ENCODE measurements around the gene BFSP2.

BFSP2 gene

DNA sequence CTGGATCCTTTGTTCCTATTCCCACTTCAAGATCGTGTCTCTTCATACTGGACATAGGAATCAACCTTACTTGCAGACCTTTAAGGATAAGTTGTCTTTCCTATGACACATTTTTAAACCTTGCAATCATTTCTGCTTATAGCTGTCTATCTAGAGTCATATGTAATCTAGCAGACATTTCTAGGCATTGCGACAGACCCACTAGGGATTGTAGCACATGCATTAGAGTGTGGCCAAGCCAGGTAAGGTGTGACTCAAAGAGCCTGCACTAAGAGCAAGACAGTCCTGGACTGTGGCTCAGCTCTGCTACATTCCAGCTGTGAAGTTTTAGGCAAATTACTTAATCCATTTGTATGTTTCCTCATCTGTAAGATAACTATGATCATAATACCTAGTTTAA lies 38.8 kb upstream of the BFSP2 start:
- Histone ChIP-seq H3K9ac (ENCODE audit: low read length) (no peak overlapping the region), H3F3A (ENCODE audit: insufficient read depth, low read length) (no peaks in the 10 kb centered on the region), H3K4me3 (ENCODE audit: low read depth, low read length, poor library complexity, severe bottlenecking) (no peak overlapping the region), H3K27me3 (ENCODE audit: insufficient read depth, low read length) (no peaks in the 10 kb centered on the region), H3K9me2 (ENCODE audit: low read depth, low read length) (no peaks in the 10 kb centered on the region), H4K20me1 (ENCODE audit: insufficient read depth, low read length) (no peaks in the 10 kb centered on the region), H3K27ac (ENCODE audit: low read depth, low read length, poor library complexity, severe bottlenecking) (no peak overlapping the region), H3K79me2 (ENCODE audit: insufficient read depth, low read length) (no peaks in the 10 kb centered on the region), H3K4me1 (ENCODE audit: insufficient read depth, low read length, severe bottlenecking) (no peaks in the 10 kb centered on the region), H2AFZ (ENCODE audit: low read length) (no peak overlapping the region), H3K36me3 (ENCODE audit: insufficient read depth, low read length) (no peaks in the 10 kb centered on the region), H3K4me2 (ENCODE audit: low read length) (no peak overlapping the region), H3K9me3 (ENCODE audit: low read length) (no peaks in the 10 kb centered on the region)
- TF ChIP-seq, protein P1, sequence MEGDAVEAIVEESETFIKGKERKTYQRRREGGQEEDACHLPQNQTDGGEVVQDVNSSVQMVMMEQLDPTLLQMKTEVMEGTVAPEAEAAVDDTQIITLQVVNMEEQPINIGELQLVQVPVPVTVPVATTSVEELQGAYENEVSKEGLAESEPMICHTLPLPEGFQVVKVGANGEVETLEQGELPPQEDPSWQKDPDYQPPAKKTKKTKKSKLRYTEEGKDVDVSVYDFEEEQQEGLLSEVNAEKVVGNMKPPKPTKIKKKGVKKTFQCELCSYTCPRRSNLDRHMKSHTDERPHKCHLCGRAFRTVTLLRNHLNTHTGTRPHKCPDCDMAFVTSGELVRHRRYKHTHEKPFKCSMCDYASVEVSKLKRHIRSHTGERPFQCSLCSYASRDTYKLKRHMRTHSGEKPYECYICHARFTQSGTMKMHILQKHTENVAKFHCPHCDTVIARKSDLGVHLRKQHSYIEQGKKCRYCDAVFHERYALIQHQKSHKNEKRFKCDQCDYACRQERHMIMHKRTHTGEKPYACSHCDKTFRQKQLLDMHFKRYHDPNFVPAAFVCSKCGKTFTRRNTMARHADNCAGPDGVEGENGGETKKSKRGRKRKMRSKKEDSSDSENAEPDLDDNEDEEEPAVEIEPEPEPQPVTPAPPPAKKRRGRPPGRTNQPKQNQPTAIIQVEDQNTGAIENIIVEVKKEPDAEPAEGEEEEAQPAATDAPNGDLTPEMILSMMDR (IDR thresholded peaks at IDR 0.05; ENCODE audit: low read length) = no peak
- TF ChIP-seq EZH2 (IDR thresholded peaks at IDR 0.05; ENCODE audit: borderline replicate concordance, low read length) = no peak

DNA sequence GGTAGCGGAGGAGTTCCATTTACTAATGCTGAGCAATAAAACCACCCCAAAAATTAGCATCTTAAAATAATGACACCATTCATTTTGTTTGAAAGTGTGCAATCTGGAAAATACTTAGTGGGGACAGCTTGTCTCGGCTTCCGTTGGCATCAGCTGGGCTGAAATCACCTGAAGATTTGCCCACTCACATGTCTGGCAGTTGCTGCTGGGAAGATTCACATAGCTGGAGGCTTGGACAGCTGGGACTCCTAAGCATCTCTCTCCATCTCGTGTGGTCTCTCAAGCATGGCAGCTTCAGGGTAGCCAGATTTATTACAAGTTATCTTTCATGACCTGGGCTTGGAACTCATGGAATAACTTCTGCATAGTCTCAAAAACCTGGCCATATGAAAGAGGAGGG lies 38.4 kb upstream of the BFSP2 start:
- H4K20me1 ChIP-seq (ENCODE audit: insufficient read depth, low read length) = no peaks in the 10 kb centered on the region
- no peak overlapping the region for H3K4me3 ChIP-seq (ENCODE audit: low read depth, low read length, poor library complexity, severe bottlenecking)
- no peaks in the 10 kb centered on the region for H3K27me3 ChIP-seq (ENCODE audit: insufficient read depth, low read length)
- no peaks in the 10 kb centered on the region for H3K4me1 ChIP-seq (ENCODE audit: insufficient read depth, low read length, severe bottlenecking)
- no peak overlapping the region for H3K9ac ChIP-seq (ENCODE audit: low read length)
- no peaks in the 10 kb centered on the region for H3F3A ChIP-seq (ENCODE audit: insufficient read depth, low read length)
- no peak for TF ChIP-seq EZH2 (IDR thresholded peaks at IDR 0.05; ENCODE audit: borderline replicate concordance, low read length)
- TF ChIP-seq, protein P1 (IDR thresholded peaks at IDR 0.05; ENCODE audit: low read length) = no peak
- H3K36me3 ChIP-seq (ENCODE audit: insufficient read depth, low read length) = no peaks in the 10 kb centered on the region
- no peak overlapping the region for H2AFZ ChIP-seq (ENCODE audit: low read length)
- H3K9me2 ChIP-seq (ENCODE audit: low read depth, low read length) = no peaks in the 10 kb centered on the region
- no peaks in the 10 kb centered on the region for H3K79me2 ChIP-seq (ENCODE audit: insufficient read depth, low read length)
- H3K27ac ChIP-seq (ENCODE audit: low read depth, low read length, poor library complexity, severe bottlenecking) = no peak overlapping the region
- no peaks in the 10 kb centered on the region for H3K9me3 ChIP-seq (ENCODE audit: low read length)
- H3K4me2 ChIP-seq (ENCODE audit: low read length) = no peak overlapping the region

DNA sequence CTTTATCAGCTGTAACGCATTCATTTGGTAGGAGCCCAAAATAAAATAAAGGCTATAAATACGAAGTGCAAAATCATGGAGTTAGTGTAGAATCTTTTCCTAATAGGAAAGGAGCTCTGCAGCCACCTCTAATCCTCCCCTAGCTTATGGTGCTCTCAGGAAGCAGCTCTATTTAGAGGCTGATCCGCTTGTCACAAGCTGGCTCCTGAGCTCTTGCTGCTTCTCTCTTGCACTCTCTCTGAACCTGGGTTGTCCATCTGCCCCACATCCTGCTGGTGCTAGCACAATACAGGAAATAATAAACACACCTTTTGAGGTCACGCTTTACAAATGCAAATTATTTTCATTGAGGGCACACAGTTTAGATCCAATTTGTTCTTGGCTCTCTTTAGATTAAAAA lies 37.3 kb upstream of the BFSP2 start:
- Histone ChIP-seq H3F3A (ENCODE audit: insufficient read depth, low read length) (no peaks in the 10 kb centered on the region), H3K36me3 (ENCODE audit: insufficient read depth, low read length) (no peaks in the 10 kb centered on the region), H3K27me3 (ENCODE audit: insufficient read depth, low read length) (no peaks in the 10 kb centered on the region), H3K4me1 (ENCODE audit: insufficient read depth, low read length, severe bottlenecking) (no peaks in the 10 kb centered on the region), H3K79me2 (ENCODE audit: insufficient read depth, low read length) (no peaks in the 10 kb centered on the region), H3K9me2 (ENCODE audit: low read depth, low read length) (no peaks in the 10 kb centered on the region), H2AFZ (ENCODE audit: low read length) (no peak overlapping the region), H3K4me3 (ENCODE audit: low read depth, low read length, poor library complexity, severe bottlenecking) (no peak overlapping the region), H3K27ac (ENCODE audit: low read depth, low read length, poor library complexity, severe bottlenecking) (no peak overlapping the region), H3K9ac (ENCODE audit: low read length) (no peak overlapping the region), H3K4me2 (ENCODE audit: low read length) (no peak overlapping the region), H4K20me1 (ENCODE audit: insufficient read depth, low read length) (no peaks in the 10 kb centered on the region), H3K9me3 (ENCODE audit: low read length) (no peaks in the 10 kb centered on the region)
- no peak for TF ChIP-seq EZH2 (IDR thresholded peaks at IDR 0.05; ENCODE audit: borderline replicate concordance, low read length)
- TF ChIP-seq, protein P1 (IDR thresholded peaks at IDR 0.05; ENCODE audit: low read length) = no peak
